Activated naive CD4-positive, alpha-beta T cell treated with anti-CD3 and anti-CD28 coated beads, Interleukin-2, amount 50 U/mL, for 24 hours (primary cell): ENCODE data around the gene ZNF77.
A peak's percentile ranks its signal among the peaks of the same experiment; 100 is the strongest.
"Not testable (repeated sequence)": the region's sequence is repeated elsewhere in the genome, so short reads cannot be mapped to it uniquely, and the experiment has no call there.

Experiments used
- H3K27ac Mint-ChIP-seq: one replicate; pipeline ENCODE4 v1.8.0; 2021; ENCODE audit warnings: mild to moderate bottlenecking, mixed read lengths
- H3K27me3 Mint-ChIP-seq: one replicate; pipeline ENCODE4 v1.8.0; 2021; ENCODE audit warnings: mixed read lengths
- H3K36me3 Mint-ChIP-seq: one replicate; pipeline ENCODE4 v1.8.0; 2021; ENCODE audit warnings: mixed read lengths
- H3K4me1 Mint-ChIP-seq: one replicate; pipeline ENCODE4 v1.8.0; 2021; ENCODE audit warnings: mixed read lengths
- H3K4me3 Mint-ChIP-seq: one replicate; pipeline ENCODE4 v1.8.0; 2021; ENCODE audit warnings: mild to moderate bottlenecking, mixed read lengths
- H3K9me3 Mint-ChIP-seq: one replicate; pipeline ENCODE4 v1.8.0; 2021; ENCODE audit warnings: mixed read lengths

Gene ZNF77

DNA sequence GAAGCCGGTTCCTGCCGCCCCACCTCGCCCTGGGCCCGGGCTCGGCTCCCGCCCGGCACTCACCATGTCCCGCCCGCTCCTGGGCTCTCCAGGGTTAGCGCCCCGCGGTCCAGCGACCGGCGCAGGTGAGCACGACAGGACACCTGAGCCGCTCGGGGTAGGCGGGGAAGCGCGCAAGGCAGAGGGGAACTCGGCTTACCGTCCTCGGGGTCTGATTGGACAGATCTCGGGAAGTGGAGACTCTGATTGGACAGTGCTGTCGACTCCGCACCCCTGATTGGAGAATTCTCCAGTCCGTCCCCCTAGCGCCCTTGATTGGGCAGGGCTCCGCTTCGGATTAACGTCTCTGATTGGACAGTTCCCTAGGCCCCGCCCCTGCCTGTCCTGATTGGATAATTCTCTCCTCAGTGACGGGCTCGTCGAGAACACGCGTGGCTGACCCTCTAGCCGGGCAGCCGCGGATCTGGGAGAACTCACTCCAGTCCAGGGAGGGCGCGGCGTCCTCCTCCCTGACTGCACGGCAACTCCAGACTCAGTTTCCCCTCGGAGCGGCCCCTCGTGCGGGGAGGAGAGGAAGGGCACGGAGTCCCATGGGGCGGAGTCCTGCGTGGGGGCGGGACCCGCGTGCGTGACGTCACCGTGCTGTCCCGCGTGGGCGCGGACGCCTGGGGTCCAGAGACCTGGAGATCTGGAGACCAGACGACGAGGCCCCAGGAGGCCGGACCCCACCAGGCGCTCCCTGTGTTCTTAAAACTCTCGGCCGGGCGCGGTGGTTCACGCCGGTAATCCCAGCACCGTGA is at the start of gene ZNF77:
Gene ZNF77 (minus strand): TSS at position 197 of the 800 bp plus-strand sequence. CDS start 131 bp downstream, at position 66.
- Mint-ChIP-seq H3K4me3 (peak within 1 kb of the TSS; percentile 97), H3K27me3 (no peaks in the 10 kb centered on the region), H3K36me3 (no peaks in the 10 kb centered on the region), H3K27ac (peak within 1 kb of the TSS; percentile 99), H3K9me3 (no peaks in the 10 kb centered on the region), H3K4me1 (peaks cover 32% of the 10 kb centered on the region)

DNA sequence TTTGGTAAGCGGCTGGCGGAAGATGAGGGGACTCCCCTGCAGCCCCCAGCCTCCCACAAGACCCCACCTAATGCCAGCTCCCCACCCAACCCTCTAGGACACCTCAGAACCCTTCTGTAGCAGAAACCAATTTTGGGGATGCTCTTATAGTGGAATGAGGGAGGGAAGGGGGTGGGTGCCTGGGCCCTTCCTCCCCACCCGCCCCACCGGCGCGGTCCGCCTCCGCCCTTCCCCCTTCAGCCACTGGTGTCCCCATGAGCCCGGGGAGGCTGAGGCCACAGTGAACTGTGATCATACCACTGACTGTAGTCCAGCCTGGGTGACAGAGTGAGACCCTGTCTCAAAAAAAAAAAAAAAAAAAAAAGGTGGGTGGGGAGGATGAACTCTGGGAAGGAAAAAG is 48.8 kb upstream of the ZNF77 start:
- Mint-ChIP-seq H3K9me3 (no peaks in the 10 kb centered on the region), H3K4me1 (no peaks in the 10 kb centered on the region), H3K27ac (no peak overlapping the region), H3K27me3 (no peaks in the 10 kb centered on the region), H3K36me3 (peaks cover 1% of the 10 kb centered on the region), H3K4me3 (no peak overlapping the region)

DNA sequence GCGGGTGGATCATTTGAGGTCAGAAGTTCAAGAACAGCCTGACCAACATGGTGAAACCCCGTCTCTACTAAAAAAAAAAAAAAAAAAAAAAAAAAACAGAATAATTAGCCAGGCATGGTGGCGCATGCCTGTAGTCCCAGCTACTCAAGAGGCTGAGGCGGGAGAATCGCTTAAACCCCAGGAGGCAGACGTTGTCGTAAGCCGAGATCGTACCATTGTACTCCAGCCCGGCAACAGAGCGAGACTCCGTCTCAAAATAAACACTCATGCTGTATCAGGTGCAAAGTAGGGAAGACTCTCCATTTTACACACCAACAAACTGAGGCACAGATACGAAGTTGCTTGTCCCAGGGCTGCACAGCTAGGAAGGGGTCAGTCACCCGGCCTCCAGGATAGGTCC is 48.2 kb upstream of the ZNF77 start:
- Mint-ChIP-seq H3K4me1 (no peaks in the 10 kb centered on the region), H3K4me3 (no peak overlapping the region), H3K27me3 (no peaks in the 10 kb centered on the region), H3K27ac (no peak overlapping the region), H3K36me3 (peaks cover 1% of the 10 kb centered on the region), H3K9me3 (no peaks in the 10 kb centered on the region)

DNA sequence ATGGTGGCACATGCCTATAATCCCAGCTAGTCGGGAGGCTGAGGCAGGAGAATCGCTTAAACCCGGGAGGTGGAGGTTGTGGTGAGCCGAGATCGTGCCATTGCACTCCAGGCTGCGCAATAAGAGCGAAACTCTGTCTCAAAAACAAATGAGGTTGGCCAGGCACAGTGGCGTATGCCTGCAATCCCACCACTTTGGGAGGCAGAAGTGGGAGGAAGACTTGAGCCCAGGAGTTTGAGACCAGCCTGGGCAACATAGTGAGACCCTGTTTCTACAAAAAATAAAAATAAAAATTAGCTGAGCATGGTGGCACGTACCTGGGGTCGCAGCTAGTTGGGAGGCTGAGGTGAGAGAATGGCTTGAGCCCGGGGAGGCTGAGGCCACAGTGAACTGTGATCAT is 47.6 kb upstream of the ZNF77 start:
- not testable (repeated sequence) for H3K4me3 Mint-ChIP-seq, H3K9me3 Mint-ChIP-seq, H3K36me3 Mint-ChIP-seq, H3K27me3 Mint-ChIP-seq, H3K4me1 Mint-ChIP-seq, H3K27ac Mint-ChIP-seq

DNA sequence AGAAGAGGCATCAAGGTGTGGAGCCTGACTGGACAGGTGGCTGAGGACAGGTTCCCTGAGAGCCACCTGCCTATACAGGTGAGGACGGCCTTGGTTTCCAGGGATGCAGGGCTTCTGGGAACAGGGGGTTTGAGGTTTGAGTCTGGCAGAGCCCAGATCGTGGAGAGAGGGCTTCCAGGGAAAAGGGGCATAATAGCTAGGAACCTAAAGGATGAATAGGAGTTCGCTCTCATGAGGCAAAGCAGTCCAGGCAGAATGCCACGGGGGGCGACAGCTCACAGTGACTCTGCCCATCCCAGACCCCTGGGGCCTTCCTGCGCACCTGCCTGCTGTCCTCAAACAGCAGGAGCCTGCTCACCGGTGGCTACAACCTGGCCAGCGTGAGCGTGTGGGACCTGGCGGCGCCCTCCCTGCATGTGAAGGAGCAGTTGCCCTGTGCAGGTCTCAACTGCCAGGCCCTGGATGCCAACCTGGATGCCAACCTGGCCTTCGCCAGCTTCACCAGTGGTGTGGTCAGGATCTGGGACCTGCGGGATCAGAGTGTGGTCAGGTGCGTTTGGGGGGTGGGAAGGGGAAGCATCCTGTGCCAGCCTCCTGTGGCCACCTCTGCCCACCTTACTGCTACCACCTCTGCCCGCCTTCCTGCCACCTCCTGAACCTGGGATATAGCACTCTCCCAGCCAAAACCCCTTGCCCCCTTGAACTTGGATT is 44.6 kb upstream of the ZNF77 start:
- H3K9me3 Mint-ChIP-seq: no peaks in the 10 kb centered on the region
- no peak overlapping the region for H3K27ac Mint-ChIP-seq
- H3K4me1 Mint-ChIP-seq: no peaks in the 10 kb centered on the region
- no peaks in the 10 kb centered on the region for H3K27me3 Mint-ChIP-seq
- H3K4me3 Mint-ChIP-seq: no peak overlapping the region
- no peaks in the 10 kb centered on the region for H3K36me3 Mint-ChIP-seq

DNA sequence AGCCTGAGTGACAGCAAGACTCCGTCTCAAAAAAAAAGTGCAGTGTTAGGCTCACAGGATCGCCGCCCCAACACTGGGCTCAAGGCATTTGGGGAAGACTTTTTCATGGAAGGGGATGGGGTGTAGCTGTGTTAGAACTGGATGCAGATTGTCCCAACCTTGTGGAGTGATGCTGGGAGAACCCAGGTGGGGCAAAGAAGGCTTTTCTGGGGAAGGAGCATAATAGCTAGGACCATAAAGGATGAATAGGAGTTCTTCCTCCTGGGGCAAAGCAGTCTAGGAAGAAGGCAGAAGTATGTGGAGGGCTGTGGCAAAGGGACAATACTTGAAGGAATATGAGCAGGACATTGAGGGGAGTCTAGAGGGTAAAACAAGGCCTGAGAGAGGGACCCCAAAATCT is 43.8 kb upstream of the ZNF77 start:
- H3K27ac Mint-ChIP-seq: no peak overlapping the region
- H3K4me1 Mint-ChIP-seq: no peaks in the 10 kb centered on the region
- H3K36me3 Mint-ChIP-seq: no peaks in the 10 kb centered on the region
- H3K27me3 Mint-ChIP-seq: no peaks in the 10 kb centered on the region
- H3K4me3 Mint-ChIP-seq: no peak overlapping the region
- H3K9me3 Mint-ChIP-seq: no peaks in the 10 kb centered on the region

DNA sequence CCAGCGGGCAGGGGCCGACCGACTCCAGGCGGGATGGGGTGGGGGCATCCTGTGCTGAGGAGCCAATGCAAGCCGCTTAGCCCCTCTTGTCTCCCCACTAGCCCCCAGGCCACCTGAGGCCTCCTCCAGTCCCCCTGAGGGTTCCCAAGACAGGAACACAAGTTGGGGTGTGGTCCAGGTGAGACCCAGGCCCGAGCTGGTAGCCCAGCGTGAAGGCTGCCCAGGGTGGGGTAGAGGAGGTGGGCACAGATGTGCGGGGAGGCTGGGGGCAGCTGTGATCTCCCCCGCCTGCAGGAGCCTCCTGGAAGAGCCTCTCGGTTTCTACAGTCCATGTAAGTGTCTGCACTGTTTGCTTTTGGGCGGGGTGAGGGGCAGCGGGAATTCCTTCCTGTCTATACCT is 43.0 kb upstream of the ZNF77 start:
- no peak overlapping the region for H3K27ac Mint-ChIP-seq
- H3K27me3 Mint-ChIP-seq: peaks cover 5% of the 10 kb centered on the region
- no peaks in the 10 kb centered on the region for H3K9me3 Mint-ChIP-seq
- H3K36me3 Mint-ChIP-seq: no peaks in the 10 kb centered on the region
- no peak overlapping the region for H3K4me3 Mint-ChIP-seq
- no peaks in the 10 kb centered on the region for H3K4me1 Mint-ChIP-seq

DNA sequence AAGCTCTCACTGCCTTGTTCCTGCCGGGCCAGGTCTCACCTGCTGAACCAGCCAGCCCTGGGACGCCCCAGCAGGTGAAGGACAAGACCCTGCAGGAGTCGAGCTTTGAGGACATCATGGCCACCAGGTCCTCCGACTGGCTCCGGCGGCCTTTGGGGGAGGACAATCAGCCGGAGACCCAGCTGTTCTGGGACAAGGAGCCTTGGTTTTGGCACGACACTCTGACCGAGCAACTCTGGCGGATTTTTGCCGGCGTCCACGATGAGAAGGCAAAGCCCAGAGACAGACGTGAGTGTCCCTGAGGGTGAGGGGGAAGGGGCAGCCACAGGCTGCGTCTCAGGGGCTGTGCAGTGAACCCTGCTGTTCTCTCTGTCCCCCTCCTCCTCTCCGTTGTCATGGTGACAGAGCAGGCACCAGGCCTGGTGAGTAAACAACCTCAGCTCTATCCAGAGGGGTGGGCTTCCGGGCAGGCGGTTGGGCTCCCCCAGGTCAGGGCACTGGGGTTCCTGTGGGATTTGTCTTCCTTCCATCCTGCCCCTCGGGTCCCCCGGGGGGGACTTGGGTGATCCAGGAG is 42.3 kb upstream of the ZNF77 start:
- Mint-ChIP-seq H3K36me3 (no peaks in the 10 kb centered on the region), H3K9me3 (no peaks in the 10 kb centered on the region), H3K27me3 (peaks cover 5% of the 10 kb centered on the region), H3K4me3 (no peak overlapping the region), H3K27ac (no peak overlapping the region), H3K4me1 (no peaks in the 10 kb centered on the region)

DNA sequence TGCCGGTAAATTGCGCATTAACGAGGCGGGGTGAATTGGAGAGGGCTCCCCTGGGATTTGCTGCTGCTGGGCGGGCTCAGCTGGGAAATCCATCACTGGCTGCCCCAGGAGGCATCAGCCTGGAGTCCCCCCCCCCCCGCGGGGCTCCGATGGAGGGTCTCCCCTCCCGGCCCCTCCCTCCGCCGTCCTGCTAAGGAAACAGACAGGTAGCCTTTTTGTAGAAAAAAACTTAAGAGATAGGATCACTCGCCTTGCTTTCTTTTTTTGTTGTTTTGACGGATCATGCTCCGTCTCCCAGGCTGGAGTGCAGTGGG is 39.4 kb upstream of the ZNF77 start:
- Mint-ChIP-seq H3K4me3 (no peak overlapping the region), H3K36me3 (no peaks in the 10 kb centered on the region), H3K27ac (no peak overlapping the region), H3K4me1 (no peaks in the 10 kb centered on the region), H3K9me3 (no peaks in the 10 kb centered on the region), H3K27me3 (peaks cover 10% of the 10 kb centered on the region)

DNA sequence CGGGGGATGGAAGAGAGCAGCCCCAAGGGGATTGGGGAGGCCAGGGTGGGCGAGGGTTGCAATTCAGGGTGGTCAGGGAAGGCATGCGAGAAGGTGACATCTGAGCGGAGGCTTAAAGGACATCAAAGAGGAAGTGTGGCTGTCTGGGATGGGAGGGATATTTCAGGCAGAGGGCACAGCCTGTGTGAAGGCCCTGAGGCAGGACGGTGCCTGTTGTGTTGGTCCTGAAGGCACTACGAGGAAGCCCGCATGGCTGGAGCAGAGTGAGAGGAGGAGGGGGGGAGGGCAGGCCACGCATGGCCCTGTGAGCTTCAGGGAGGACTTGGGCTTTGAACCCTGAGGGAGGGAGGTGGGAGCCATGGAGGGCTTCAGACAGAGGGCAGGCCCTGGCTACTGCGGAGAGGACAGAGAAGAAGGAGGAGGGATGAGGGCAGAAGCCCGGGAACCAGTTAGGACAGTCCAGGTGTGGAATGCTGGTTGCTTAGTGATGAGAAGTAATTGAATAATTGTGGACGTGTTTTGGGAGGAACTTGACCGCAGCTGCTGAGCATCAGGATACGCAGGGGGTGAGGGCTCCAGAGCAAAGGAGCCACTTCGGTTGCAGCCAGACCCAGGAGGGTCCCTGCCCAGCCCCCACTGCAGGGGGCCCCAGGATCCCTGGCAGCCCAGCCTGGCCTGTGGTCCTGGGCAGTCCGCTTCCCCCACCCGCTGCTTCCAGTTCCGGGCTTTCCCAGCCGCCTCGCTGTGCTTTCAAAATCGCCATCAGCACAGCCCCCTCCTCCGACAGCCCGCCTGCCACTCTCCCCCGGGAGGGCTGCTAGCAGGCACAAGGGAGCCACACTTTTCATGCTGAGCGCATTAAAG is 38.8 kb upstream of the ZNF77 start:
- Mint-ChIP-seq H3K27me3 (peaks cover 10% of the 10 kb centered on the region), H3K9me3 (no peaks in the 10 kb centered on the region), H3K4me3 (no peak overlapping the region)

DNA sequence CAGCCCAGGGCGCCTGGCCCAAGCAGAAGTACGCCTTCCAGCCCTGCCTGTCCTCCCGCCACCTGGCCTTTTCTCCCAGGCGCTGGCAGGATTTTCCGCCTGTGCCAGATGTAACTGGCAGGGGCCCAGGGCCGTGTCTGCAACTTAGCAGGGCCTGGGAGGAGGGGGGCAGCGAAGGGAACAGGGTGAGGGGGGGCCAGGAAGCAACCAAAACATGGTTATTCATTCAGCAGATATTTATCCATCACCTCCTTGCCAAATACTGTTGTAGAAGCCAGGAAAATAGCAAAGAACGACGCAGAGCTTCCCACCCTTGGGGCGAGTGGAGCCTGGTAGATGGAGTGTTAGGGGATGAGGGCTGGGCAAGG is 38.2 kb upstream of the ZNF77 start:
- H3K27ac Mint-ChIP-seq: peak overlapping the region; percentile 43
- no peaks in the 10 kb centered on the region for H3K36me3 Mint-ChIP-seq
- H3K27me3 Mint-ChIP-seq: peaks cover 10% of the 10 kb centered on the region
- no peaks in the 10 kb centered on the region for H3K4me1 Mint-ChIP-seq
- H3K9me3 Mint-ChIP-seq: no peaks in the 10 kb centered on the region
- H3K4me3 Mint-ChIP-seq: no peak overlapping the region

More for the DNA sequence above, 38.8 kb upstream of the ZNF77 start:
- Mint-ChIP-seq H3K36me3 (no peaks in the 10 kb centered on the region), H3K4me1 (no peaks in the 10 kb centered on the region), H3K27ac (no peak overlapping the region)

DNA sequence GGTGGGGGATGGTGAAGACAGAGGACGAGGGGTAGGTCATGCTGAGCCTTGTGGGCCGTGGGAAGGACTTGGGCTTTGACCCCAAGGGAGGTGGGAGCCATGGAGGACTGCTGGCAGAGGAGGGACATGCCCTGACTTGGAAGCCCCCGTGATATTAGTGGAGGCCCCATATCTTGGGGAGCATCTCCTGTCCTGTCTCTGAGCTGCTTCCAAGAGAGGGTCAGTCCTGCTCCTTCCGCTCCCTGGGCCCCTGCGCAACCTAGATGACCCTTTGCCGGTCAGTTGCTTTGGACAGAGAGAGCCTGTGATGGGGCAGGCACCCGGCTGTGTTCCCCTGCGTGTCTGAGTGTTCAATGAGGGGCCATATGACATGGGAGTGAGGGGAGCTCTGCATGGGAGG is 37.8 kb upstream of the ZNF77 start:
- Mint-ChIP-seq H3K36me3 (no peaks in the 10 kb centered on the region), H3K27ac (no peak overlapping the region), H3K27me3 (peaks cover 10% of the 10 kb centered on the region), H3K4me1 (no peaks in the 10 kb centered on the region), H3K4me3 (no peak overlapping the region), H3K9me3 (no peaks in the 10 kb centered on the region)

DNA sequence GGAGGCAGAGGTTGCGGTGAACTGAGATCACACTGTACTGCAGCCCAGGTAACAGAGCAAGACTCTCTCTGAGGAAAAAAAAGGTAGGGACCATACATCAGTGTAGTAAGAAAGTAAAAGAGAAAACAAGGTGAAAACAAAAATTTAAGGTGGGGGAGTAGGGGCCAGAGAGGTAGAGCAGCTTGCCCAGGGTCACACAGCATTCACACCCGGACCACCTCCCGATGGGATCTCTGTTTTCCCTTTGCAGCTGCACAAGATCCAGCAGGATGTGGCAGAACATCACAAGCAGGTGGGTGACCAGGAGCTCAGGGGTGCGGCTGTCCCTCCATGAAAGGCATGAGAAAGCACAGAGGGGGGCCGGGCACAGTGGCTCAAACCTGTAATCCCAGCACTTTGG is 37.1 kb upstream of the ZNF77 start:
- Mint-ChIP-seq H3K9me3 (no peaks in the 10 kb centered on the region), H3K27me3 (peaks cover 10% of the 10 kb centered on the region), H3K4me3 (no peak overlapping the region), H3K4me1 (peaks cover 3% of the 10 kb centered on the region), H3K36me3 (no peaks in the 10 kb centered on the region), H3K27ac (no peak overlapping the region)

DNA sequence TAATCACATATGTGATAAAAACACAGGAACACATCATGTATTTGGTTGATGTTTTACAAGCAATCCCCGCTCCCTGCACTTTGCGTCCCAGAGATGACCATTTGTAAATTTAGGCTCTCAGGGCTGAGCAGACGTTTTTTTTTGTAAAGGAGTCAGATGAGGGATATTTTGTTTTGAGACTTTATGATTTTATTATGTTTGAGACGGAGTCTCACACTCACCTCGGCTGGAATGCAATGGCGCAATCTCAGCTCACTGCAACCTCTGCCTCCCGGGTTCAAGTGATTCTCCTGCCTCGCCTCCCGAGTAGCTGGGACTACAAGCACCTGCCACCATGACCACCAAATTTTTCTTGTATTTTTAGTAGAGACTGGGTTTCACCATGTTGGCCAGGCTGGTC is 34.0 kb upstream of the ZNF77 start:
- Mint-ChIP-seq H3K4me1 (peaks cover 15% of the 10 kb centered on the region), H3K36me3 (no peaks in the 10 kb centered on the region), H3K4me3 (no peak overlapping the region), H3K9me3 (no peaks in the 10 kb centered on the region), H3K27me3 (peaks cover 13% of the 10 kb centered on the region), H3K27ac (no peak overlapping the region)

DNA sequence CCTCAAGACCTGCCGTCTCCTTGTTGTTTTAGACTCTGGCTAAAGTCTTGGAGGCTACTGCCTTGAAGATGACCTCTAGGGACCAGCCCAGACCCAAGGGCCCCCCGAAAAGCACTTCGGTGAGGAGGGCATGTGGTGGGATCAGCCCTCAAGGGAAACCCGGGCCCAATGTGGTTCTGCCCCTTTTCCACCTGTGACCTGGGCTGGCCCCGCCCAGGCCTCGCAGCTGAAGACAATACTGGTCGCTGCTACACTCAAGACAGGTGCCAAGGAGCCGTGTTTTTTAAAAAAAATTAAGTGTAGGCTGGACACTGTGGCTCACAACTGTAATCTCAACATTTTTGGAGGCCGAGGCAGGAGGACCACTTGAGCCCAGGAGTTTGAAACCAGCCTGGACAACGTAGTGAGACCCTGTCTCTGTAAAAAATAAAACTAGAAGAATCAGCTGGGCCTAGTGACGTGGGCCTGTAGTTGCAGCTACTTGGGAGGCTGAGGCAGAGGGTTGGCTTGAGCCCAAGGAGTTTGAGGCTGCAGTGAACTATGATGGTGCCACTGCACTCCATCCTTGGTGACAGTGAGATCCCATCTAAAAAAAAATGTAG is 33.5 kb upstream of the ZNF77 start:
- Mint-ChIP-seq H3K27me3 (peaks cover 10% of the 10 kb centered on the region), H3K4me3 (no peak overlapping the region), H3K4me1 (peaks cover 15% of the 10 kb centered on the region)

More for the DNA sequence above, 33.5 kb upstream of the ZNF77 start:
- Mint-ChIP-seq H3K36me3 (no peaks in the 10 kb centered on the region), H3K9me3 (no peaks in the 10 kb centered on the region), H3K27ac (no peak overlapping the region)
